Activated naive CD8-positive, alpha-beta T cell (primary cell): ENCODE data around the gene ZNF652.
"Not testable (repeated sequence)": the region's sequence is repeated elsewhere in the genome, so short reads cannot be mapped to it uniquely, and the experiment has no call there.

Source experiments
- H3K27ac Mint-ChIP-seq: one replicate; pipeline ENCODE4 v1.8.0; 2021; ENCODE audit warnings: mixed read lengths
- H3K27me3 Mint-ChIP-seq: one replicate; pipeline ENCODE4 v1.8.0; 2021; ENCODE audit warnings: mixed read lengths
- H3K36me3 Mint-ChIP-seq: one replicate; pipeline ENCODE4 v1.8.0; 2021; ENCODE audit warnings: mixed read lengths
- H3K4me1 Mint-ChIP-seq: one replicate; pipeline ENCODE4 v1.8.0; 2021; ENCODE audit warnings: low read depth, mixed read lengths
- H3K4me3 Mint-ChIP-seq: one replicate; pipeline ENCODE4 v1.8.0; 2021; ENCODE audit warnings: mild to moderate bottlenecking, mixed read lengths
- H3K9me3 Mint-ChIP-seq: one replicate; pipeline ENCODE4 v1.8.0; 2021; ENCODE audit warnings: low read depth, mixed read lengths

ZNF652 gene

GRCh38 chr17:49288388-49288787 is 73.7 kb downstream of the ZNF652 start:
- peaks cover 2% of the 10 kb centered on the region for H3K36me3 Mint-ChIP-seq
- no peak overlapping the region for H3K27ac Mint-ChIP-seq
- no peaks in the 10 kb centered on the region for H3K4me1 Mint-ChIP-seq
- H3K27me3 Mint-ChIP-seq: no peaks in the 10 kb centered on the region
- no peaks in the 10 kb centered on the region for H3K9me3 Mint-ChIP-seq
- no peak overlapping the region for H3K4me3 Mint-ChIP-seq

DNA sequence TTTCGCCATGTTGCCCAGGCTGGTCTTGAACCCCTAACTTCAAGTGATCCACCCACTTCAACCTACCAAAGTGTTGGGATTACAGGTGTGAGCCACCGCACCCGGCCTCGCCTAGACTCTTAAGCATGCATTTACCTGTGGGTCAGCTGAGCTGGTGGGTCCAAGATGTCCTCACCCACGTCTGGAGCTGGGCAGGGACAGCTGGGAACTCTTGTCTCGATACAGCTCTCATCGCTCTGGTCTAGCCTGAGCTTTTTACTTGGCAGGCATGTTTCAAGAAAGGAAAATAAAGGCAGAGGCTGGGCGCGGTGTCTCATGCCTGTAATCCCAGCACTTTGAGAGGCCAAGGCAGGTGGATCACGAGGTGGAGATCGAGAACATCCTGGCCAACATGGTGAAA is 74.6 kb downstream of the ZNF652 start:
- no peak overlapping the region for H3K27ac Mint-ChIP-seq
- no peak overlapping the region for H3K4me3 Mint-ChIP-seq
- H3K9me3 Mint-ChIP-seq: no peaks in the 10 kb centered on the region
- H3K4me1 Mint-ChIP-seq: no peaks in the 10 kb centered on the region
- H3K27me3 Mint-ChIP-seq: no peaks in the 10 kb centered on the region
- H3K36me3 Mint-ChIP-seq: peaks cover 2% of the 10 kb centered on the region

DNA sequence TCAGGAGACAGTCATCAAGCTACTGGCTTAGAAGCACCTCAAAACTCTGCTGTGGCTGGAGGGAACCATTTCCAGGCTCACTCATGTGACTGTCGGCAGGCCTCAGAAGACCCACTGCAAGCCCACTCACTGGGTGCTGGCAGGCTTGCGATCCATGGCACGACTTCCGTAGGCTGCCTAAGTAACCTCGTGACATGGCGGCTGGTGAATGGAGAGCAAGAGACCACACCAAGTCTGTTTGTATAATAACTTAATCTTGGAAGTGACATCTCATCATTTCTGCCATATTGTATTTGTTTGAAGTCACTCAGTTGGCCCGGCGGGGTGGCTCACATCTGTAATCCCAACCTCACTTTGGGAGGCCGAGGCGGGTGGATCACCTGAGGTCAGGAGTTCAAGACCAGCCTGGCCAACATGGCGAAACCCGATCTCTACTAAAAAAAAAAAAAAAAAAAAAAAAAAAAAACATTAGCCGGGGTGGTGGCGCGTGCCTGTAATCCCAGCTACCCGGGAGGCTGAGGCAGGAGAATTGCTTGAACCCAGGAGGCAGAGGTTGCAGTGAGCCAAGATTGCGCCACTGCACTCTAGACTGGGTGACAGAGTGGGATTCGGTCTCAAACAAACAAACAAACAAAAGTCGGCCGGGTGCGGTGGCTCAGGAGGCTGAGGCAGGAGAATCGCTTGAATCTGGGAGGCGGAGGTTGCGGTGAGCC is 75.6 kb downstream of the ZNF652 start:
- not testable (repeated sequence) for H3K36me3 Mint-ChIP-seq, H3K4me1 Mint-ChIP-seq, H3K27me3 Mint-ChIP-seq, H3K9me3 Mint-ChIP-seq, H3K27ac Mint-ChIP-seq, H3K4me3 Mint-ChIP-seq

- H3K9me3 Mint-ChIP-seq: no peaks in the 10 kb centered on the region
- no peaks in the 10 kb centered on the region for H3K27me3 Mint-ChIP-seq
- no peak overlapping the region for H3K27ac Mint-ChIP-seq
- no peaks in the 10 kb centered on the region for H3K4me1 Mint-ChIP-seq
- no peak overlapping the region for H3K4me3 Mint-ChIP-seq
- peaks cover under 1% of the 10 kb centered on the region for H3K36me3 Mint-ChIP-seq
Measured at GRCh38 chr17:49285716-49286115, 76.3 kb downstream of the ZNF652 start.

DNA sequence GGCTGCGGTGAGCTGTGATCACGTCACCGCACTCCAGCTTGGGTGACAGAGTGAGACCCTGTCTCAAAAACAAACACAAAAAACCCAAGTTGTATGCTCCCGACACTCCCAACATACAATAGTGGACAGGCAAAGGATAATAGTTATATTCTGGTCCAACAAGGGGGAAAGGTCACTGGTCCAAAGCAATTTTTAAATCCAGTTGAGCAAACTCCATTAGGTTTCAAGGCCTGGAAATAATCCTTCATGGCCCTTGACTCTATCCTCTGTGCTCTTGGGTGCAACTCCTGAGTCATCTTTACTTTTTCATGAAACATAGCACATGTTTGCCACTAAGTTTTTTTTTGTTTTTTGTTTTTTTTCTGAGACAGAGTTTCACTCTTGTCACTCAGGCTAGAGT is 81.1 kb downstream of the ZNF652 start:
- Mint-ChIP-seq H3K27me3 (no peaks in the 10 kb centered on the region), H3K4me1 (no peaks in the 10 kb centered on the region), H3K36me3 (no peaks in the 10 kb centered on the region), H3K27ac (no peak overlapping the region), H3K4me3 (no peak overlapping the region), H3K9me3 (no peaks in the 10 kb centered on the region)

- Mint-ChIP-seq H3K27ac (no peak overlapping the region), H3K4me3 (no peak overlapping the region), H3K36me3 (no peaks in the 10 kb centered on the region), H3K27me3 (no peaks in the 10 kb centered on the region), H3K4me1 (no peaks in the 10 kb centered on the region), H3K9me3 (no peaks in the 10 kb centered on the region)
Measured at GRCh38 chr17:49280061-49280460, 82.0 kb downstream of the ZNF652 start.

GRCh38 chr17:49279263-49280015 is 82.6 kb downstream of the ZNF652 start:
- H3K9me3 Mint-ChIP-seq, H3K27ac Mint-ChIP-seq, H3K4me3 Mint-ChIP-seq, H3K4me1 Mint-ChIP-seq, H3K27me3 Mint-ChIP-seq, H3K36me3 Mint-ChIP-seq: not testable (repeated sequence)

DNA sequence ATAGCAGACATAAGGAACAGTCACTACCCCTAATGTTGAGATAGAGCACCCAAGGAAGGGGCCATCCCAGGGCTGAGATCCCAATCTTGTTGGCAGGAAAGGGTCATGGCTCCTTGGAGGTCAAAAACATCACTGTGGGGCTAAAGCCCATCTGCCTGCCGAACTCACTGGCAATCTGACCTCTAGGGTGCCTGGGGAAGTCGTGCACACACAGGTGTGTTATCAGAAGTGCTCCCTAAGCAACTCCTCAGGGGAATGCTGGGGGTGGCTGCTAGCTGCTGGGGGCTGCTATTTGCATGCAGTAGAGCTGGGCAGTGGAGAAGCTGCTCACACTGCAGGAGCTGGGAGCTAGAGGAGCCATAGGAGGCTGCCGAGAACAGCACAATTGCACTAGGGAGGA is 84.0 kb downstream of the ZNF652 start:
- Mint-ChIP-seq H3K4me1 (no peaks in the 10 kb centered on the region), H3K36me3 (no peaks in the 10 kb centered on the region)

DNA sequence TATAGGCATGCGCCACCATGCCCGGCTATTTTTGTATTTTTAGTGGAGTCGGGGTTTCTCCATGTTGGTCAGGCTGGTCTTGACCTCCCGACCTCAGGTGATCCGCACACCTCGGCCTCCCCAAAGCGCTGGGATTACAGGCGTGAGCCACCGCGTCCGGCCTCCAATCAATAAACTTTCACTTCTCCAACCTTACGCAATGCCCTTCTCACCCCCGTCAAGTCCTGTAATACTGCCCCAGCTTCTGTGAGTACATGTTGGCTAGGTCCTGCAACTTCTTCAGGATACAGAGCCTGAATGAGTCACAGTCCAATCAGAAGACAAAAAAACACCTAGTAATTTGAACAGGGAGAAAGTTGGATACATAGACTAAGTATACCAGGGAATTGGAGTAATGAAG is 84.4 kb downstream of the ZNF652 start:
- Mint-ChIP-seq H3K36me3 (no peaks in the 10 kb centered on the region), H3K4me3 (no peak overlapping the region), H3K4me1 (no peaks in the 10 kb centered on the region), H3K9me3 (no peaks in the 10 kb centered on the region), H3K27ac (no peak overlapping the region), H3K27me3 (no peaks in the 10 kb centered on the region)

More for the DNA sequence above, 84.0 kb downstream of the ZNF652 start:
- Mint-ChIP-seq H3K9me3 (no peaks in the 10 kb centered on the region), H3K27me3 (no peaks in the 10 kb centered on the region), H3K4me3 (no peak overlapping the region), H3K27ac (no peak overlapping the region)

DNA sequence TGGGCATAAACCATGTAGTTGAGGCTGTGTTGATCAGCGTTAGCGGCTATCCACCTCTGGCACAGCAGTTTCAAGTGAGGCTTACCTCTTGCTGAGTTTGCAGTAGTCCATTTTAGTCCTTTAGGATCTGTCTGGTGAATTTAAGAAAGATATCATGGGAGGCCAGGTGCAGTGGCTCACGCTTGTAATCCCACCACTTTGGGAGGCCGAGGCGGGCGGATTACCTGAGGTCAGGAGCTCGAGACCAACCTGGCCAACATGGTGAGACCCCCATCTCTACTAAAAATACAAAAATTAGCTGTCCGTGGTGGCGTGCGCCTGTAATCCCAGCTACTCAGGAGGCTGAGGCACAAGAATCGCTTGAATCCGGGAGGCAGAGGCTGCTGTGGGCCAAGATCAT is 86.1 kb downstream of the ZNF652 start:
- H3K4me3 Mint-ChIP-seq, H3K4me1 Mint-ChIP-seq, H3K27me3 Mint-ChIP-seq, H3K9me3 Mint-ChIP-seq, H3K36me3 Mint-ChIP-seq, H3K27ac Mint-ChIP-seq: not testable (repeated sequence)

DNA sequence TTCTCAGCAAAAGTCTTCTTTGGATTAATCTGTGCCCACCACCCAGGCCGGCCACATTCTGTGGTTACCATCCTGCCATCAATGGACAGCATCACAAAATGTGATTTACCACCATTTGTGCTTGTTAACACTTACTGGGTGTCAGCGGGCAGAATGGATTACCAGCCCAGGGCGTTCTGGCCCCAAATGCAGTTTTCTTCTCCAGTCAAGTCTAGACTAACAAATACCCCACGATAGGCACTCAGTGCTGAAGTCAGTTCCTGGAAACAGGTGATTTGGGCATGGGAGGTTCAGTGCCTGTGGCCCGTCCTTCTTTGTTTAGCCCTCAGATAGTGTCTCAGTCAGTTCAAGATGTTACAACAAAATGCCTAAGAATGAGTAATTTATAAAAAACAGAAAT is 92.7 kb downstream of the ZNF652 start:
- Mint-ChIP-seq H3K27me3 (no peaks in the 10 kb centered on the region), H3K36me3 (no peaks in the 10 kb centered on the region), H3K27ac (no peak overlapping the region), H3K9me3 (no peaks in the 10 kb centered on the region), H3K4me1 (no peaks in the 10 kb centered on the region), H3K4me3 (no peak overlapping the region)

- Mint-ChIP-seq H3K36me3 (no peaks in the 10 kb centered on the region), H3K4me1 (no peaks in the 10 kb centered on the region), H3K4me3 (no peak overlapping the region), H3K9me3 (no peaks in the 10 kb centered on the region), H3K27me3 (peaks cover 5% of the 10 kb centered on the region), H3K27ac (no peak overlapping the region)
Measured at GRCh38 chr17:49267912-49268311, 94.1 kb downstream of the ZNF652 start.

DNA sequence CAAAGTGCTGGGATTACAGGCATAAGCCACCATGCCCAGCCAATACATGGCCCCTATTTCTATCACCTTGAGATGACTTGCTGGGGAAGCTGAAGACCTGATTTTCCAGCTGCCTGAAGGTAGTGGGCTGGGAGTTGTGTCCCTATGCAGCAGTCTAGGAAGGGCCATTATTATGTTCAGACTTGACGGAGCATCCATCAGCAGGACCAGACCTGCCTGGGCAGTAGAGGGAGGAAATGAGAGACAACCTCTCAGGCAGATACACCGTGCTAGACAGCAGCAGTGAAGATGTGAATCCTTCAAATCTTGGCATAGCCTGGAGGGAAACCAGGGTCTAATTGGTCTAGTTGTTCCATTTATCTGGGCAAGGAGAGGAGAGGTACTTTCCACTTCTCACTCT is 95.8 kb downstream of the ZNF652 start:
- H3K4me3 Mint-ChIP-seq: no peak overlapping the region
- H3K36me3 Mint-ChIP-seq: no peaks in the 10 kb centered on the region
- no peak overlapping the region for H3K27ac Mint-ChIP-seq
- H3K9me3 Mint-ChIP-seq: no peaks in the 10 kb centered on the region
- H3K27me3 Mint-ChIP-seq: peaks cover 5% of the 10 kb centered on the region
- H3K4me1 Mint-ChIP-seq: peaks cover 1% of the 10 kb centered on the region

DNA sequence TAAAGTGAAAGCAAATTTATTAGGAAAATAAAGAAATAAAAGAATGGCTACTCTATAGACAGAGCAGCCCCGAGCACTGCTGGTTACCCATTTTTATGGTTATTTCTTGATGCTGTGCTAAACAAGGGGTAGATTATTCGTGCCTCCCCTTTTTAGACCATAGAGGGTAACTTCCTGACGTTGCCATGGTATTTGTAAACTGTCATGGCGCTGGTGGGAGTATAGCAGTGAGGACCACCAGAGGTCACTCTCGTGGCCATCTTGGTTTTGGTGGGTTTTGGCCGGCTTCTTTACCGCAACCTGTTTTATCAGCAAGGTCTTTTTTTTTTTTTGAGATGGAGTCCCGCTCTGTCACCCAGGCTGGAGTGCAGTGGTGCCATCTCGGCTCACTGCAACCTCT is 100.5 kb downstream of the ZNF652 start:
- not testable (repeated sequence) for H3K27ac Mint-ChIP-seq, H3K27me3 Mint-ChIP-seq, H3K36me3 Mint-ChIP-seq, H3K4me1 Mint-ChIP-seq, H3K9me3 Mint-ChIP-seq
- H3K4me3 Mint-ChIP-seq: peak overlapping the region; percentile 85

DNA sequence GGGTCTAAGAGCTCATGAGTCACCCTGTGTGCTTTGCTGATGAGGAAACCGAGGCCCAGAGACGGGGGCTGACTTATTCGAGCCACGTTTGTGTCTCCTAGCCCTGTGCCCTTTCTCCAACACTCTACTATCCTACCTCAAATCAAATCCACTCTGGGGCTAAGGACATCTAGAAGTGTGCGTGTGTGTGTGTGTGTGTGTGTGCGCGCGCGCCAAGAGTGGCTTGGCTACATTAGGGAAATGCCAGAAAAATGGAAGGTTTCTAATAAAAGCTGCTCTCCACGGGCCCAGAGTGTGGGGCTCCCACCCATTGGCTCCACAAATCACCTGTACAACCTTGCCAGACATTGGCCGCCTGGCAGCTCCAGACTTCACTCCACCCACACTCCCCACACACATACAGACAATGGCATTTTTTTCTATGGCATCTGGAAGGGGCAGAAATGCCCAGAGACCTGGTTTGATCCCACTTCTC is 101.2 kb downstream of the ZNF652 start:
- H3K27ac Mint-ChIP-seq: peak overlapping the region; percentile 67
- H3K36me3 Mint-ChIP-seq: no peaks in the 10 kb centered on the region
- no peaks in the 10 kb centered on the region for H3K9me3 Mint-ChIP-seq
- peak overlapping the region; percentile 85 for H3K4me3 Mint-ChIP-seq
- peaks cover 5% of the 10 kb centered on the region for H3K27me3 Mint-ChIP-seq
- H3K4me1 Mint-ChIP-seq: peaks cover 7% of the 10 kb centered on the region
